ENCODE data around the gene COX10.

DNA sequence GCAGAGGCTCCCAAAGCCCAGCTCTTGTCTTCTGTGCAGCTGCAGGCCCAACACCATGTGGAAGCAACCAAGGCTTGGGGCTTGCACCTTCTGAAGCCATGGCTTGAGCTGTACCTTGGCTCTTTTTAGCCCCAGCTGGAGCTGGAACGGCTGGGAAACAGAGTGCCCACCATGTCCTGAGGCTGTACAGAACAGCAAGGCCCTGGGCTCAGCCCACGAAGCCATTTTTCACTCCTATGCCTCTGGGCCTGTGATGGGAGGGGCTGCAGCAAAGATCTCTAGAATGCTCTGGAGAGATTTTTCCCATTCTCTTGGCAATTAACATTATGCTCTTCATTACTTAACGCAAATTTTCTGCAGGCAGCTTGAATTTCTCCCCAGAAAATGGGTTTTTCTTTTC is 99.3 kb downstream of the COX10 start:
- no peak for TF ChIP-seq POLR2A (IDR thresholded peaks at IDR 0.05)
- no peak for TF ChIP-seq CTCF (IDR thresholded peaks at IDR 0.05)

Data from body of pancreas (tissue), 4 donors.